PC-9 (cell line): ENCODE data around the gene BHMT2.

Experiments
- EZH2 ChIP-seq: fragments of 200-600 bp; sonication (generic); IDR thresholded peaks from 2 replicates; pipeline ENCODE4 v1.8.0; 2017; ENCODE audit warnings: antibody characterized with exemption, low read depth
- TF ChIP-seq, protein P1 (sequence below): fragments of 200-600 bp; sonication (generic); conservative IDR thresholded peaks from 2 replicates; pipeline ENCODE4 v1.6.1; 2017; ENCODE audit warnings: mixed run types, antibody characterized with exemption, mild to moderate bottlenecking, moderate library complexity

DNA sequence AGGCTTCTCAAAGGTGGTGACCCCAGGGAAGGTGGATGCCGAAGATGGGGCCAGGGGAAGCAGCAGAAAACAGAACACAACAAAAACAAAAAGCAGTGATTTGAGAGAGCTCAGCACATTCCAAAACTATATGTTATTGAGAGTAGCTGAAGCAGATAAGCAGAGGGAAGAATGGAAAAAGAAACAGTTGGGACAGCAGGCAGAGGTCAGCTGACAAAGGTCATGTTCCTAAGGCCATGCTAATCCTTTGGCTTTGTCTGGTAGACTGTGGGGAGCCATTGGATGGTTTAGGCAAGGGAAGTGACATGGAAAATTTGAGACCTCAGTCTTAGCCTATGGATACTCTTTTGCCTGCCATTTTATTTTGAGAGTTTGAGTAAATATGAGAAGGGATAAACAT, 14.6 kb upstream of the BHMT2 start:
- TF ChIP-seq, protein P1, sequence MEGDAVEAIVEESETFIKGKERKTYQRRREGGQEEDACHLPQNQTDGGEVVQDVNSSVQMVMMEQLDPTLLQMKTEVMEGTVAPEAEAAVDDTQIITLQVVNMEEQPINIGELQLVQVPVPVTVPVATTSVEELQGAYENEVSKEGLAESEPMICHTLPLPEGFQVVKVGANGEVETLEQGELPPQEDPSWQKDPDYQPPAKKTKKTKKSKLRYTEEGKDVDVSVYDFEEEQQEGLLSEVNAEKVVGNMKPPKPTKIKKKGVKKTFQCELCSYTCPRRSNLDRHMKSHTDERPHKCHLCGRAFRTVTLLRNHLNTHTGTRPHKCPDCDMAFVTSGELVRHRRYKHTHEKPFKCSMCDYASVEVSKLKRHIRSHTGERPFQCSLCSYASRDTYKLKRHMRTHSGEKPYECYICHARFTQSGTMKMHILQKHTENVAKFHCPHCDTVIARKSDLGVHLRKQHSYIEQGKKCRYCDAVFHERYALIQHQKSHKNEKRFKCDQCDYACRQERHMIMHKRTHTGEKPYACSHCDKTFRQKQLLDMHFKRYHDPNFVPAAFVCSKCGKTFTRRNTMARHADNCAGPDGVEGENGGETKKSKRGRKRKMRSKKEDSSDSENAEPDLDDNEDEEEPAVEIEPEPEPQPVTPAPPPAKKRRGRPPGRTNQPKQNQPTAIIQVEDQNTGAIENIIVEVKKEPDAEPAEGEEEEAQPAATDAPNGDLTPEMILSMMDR: no peak
- no peak for TF ChIP-seq EZH2
